SK-N-MC (cell line): ENCODE measurements around the gene CLMP.
"Not testable (repeated sequence)": the region's sequence is repeated elsewhere in the genome, so short reads cannot be mapped to it uniquely, and the experiment has no call there.

Source experiments
- DNase-seq: peaks from one replicate; pipeline ENCODE4 v3.0.0-alpha.2; 2011; ENCODE audit warnings: low read depth, low spot score
- H3K27ac ChIP-seq: fragments of 200-600 bp; sonication (generic); 2 replicates; pipeline ENCODE4 v1.5.1; 2016; ENCODE audit warnings: mixed run types
- H3K36me3 ChIP-seq: fragments of 200-600 bp; sonication (generic); 2 replicates; pipeline ENCODE4 v1.6.1; 2017; ENCODE audit warnings: antibody characterized with exemption, low read length, mixed read lengths; ENCODE audit not compliant: insufficient read depth
- H3K4me3 ChIP-seq: fragments of 200-600 bp; sonication (generic); 2 replicates; pipeline ENCODE4 v1.5.1; 2016
- H3K9ac ChIP-seq: fragments of 200-600 bp; sonication (generic); 2 replicates; pipeline ENCODE4 v1.8.0; 2017; ENCODE audit warnings: mixed run types, mixed read lengths; ENCODE audit not compliant: insufficient read length
- H3K9me3 ChIP-seq: fragments of 200-600 bp; sonication (generic); 2 replicates; pipeline ENCODE4 v1.6.1; 2017; ENCODE audit warnings: low read depth, mild to moderate bottlenecking, antibody characterized with exemption, low read length, moderate library complexity, mixed read lengths
- EZH2 ChIP-seq: fragments of 200-600 bp; sonication (generic); IDR thresholded peaks from one replicate; pipeline ENCODE4 v1.6.1; 2017; ENCODE audit warnings: antibody characterized with exemption
- FOXP2 ChIP-seq: optimal IDR thresholded peaks from 2 replicates; pipeline ENCODE3; 2011; ENCODE audit warnings: mild to moderate bottlenecking, moderate library complexity; ENCODE audit not compliant: insufficient read depth; ENCODE audit errors: extremely low read length, control extremely low read depth
- POLR2AphosphoS5 ChIP-seq: IDR thresholded peaks from 2 replicates; pipeline ENCODE4 v1.6.1; 2012; ENCODE audit warnings: mild to moderate bottlenecking, low read depth, low read length, borderline replicate concordance

The CLMP gene

GRCh38 chr11:123159183-123159857, 35.7 kb downstream of the CLMP start:
- TF ChIP-seq POLR2AphosphoS5 (no peak), EZH2 (no peak), FOXP2 (no peak)
- H3K36me3 ChIP-seq, result peaks cover 33% of the 10 kb centered on the region
- peak overlapping the region; percentile 21; the same call in 1 of the 2 replicates for H3K27ac ChIP-seq
- no peak overlapping the region for H3K4me3 ChIP-seq
- no peak for DNase-seq
- no peak overlapping the region for H3K9ac ChIP-seq
- peaks cover 4% of the 10 kb centered on the region; the same call in 1 of the 2 replicates for H3K9me3 ChIP-seq

GRCh38 chr11:123158033-123159003, 36.7 kb downstream of the CLMP start:
- H3K27ac ChIP-seq, result peak overlapping the region; percentile 8; the same call in 1 of the 2 replicates
- H3K36me3 ChIP-seq, result peaks cover 33% of the 10 kb centered on the region
- H3K4me3 ChIP-seq, result no peak overlapping the region
- H3K9ac ChIP-seq, result no peak overlapping the region
- peaks cover 4% of the 10 kb centered on the region; the same call in 1 of the 2 replicates for H3K9me3 ChIP-seq
- no peak for DNase-seq
- TF ChIP-seq EZH2 (no peak), POLR2AphosphoS5 (no peak)

- H3K27ac ChIP-seq, result no peak overlapping the region
- H3K4me3 ChIP-seq, result no peak overlapping the region
- DNase-seq, result no peak
- TF ChIP-seq FOXP2, result no peak
- no peak for TF ChIP-seq POLR2AphosphoS5
- TF ChIP-seq EZH2, result no peak
- peaks cover 37% of the 10 kb centered on the region for H3K36me3 ChIP-seq
- H3K9me3 ChIP-seq, result peaks cover 4% of the 10 kb centered on the region; the same call in 1 of the 2 replicates
- H3K9ac ChIP-seq, result no peak overlapping the region
Observed at GRCh38 chr11:123152951-123153350, 42.1 kb downstream of the CLMP start.

GRCh38 chr11:123152346-123152745, 42.7 kb downstream of the CLMP start:
- H3K4me3 ChIP-seq, DNase-seq, H3K9ac ChIP-seq, H3K9me3 ChIP-seq, H3K27ac ChIP-seq: not testable (repeated sequence)
- peaks cover 38% of the 10 kb centered on the region for H3K36me3 ChIP-seq

GRCh38 chr11:123151796-123152195, 43.3 kb downstream of the CLMP start:
- 0 out of 2 replicates have a peak overlapping the region, but pooled peaks have one; percentile 28 for H3K27ac ChIP-seq
- TF ChIP-seq FOXP2, result no peak
- no peak for TF ChIP-seq EZH2
- TF ChIP-seq POLR2AphosphoS5, result no peak
- peaks cover 33% of the 10 kb centered on the region for H3K36me3 ChIP-seq
- no peak overlapping the region for H3K4me3 ChIP-seq
- no peak for DNase-seq
- peaks cover 3% of the 10 kb centered on the region; the same call in 1 of the 2 replicates for H3K9me3 ChIP-seq
- H3K9ac ChIP-seq, result no peak overlapping the region

DNA sequence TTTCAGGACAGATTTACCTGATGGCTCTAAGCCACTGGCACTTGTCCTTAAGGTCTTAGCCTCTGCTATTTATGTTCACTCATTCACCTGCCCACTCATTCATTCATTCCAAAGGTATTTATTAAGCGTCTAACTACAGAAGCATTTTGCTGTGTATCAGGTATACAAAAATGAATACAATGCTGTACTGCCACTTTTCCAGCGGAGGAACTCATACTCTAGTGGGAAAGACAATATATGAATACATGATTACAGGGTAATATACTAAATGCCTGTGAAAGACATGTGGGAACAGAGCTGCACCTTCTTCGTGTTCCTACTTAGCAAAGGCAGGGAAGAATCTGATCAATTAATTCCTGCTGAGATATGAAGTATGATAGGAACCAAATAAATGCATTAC, 43.7 kb downstream of the CLMP start:
- H3K9ac ChIP-seq, result no peak overlapping the region
- no peaks in the 10 kb centered on the region for H3K9me3 ChIP-seq
- no peak overlapping the region for H3K4me3 ChIP-seq
- peak overlapping the region; percentile 67 for H3K27ac ChIP-seq
- DNase-seq, result no peak
- TF ChIP-seq POLR2AphosphoS5 (no peak), FOXP2 (no peak), EZH2 (no peak)
- peaks cover 29% of the 10 kb centered on the region for H3K36me3 ChIP-seq

DNA sequence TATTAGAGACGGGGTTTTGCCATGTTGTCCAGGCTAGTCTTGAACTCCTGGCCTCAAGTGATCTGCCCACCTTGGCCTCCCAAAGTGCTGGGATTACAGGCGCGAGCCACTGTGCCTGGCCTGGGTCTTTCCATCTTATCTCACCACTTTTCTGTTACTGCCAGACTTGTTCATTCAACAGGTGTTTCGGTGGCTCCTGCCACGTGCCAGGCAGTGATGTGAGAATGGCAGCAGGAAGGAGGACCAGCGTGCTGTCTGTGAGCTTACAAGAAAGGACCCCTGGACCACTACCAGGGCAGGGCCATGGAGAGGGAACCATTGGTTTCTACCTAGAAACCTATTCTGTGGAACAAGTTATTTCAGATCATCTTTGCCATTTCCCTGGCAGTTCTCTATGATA, 44.2 kb downstream of the CLMP start:
- no peak overlapping the region for H3K9ac ChIP-seq
- H3K36me3 ChIP-seq, result peaks cover 24% of the 10 kb centered on the region
- H3K4me3 ChIP-seq, result no peak overlapping the region
- TF ChIP-seq FOXP2 (no peak), POLR2AphosphoS5 (no peak), EZH2 (no peak)
- H3K9me3 ChIP-seq, result no peaks in the 10 kb centered on the region
- H3K27ac ChIP-seq, result peak overlapping the region; percentile 67
- no peak for DNase-seq

DNA sequence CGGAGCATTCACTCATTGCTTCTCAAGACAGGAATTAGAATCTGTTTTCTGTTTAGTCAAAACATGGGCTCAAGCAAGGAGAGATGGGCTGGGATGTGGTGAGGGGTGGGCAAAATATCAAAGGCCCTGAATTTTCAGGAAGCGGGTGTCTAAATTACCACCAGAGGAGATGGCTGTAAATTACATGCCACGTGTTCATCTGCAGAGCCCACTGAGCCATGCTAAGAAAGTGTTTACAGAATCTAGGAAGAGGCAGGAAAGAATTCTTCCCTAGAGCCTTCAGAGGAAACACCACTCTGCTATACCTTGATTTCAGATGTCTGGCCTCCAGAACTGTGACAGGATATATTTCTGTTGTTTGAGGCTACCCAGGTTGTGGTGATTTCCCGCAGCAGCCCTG, 46.1 kb downstream of the CLMP start:
- H3K27ac ChIP-seq, result no peak overlapping the region
- peaks cover 19% of the 10 kb centered on the region for H3K36me3 ChIP-seq

More for the DNA sequence above, 46.1 kb downstream of the CLMP start:
- Histone ChIP-seq H3K9me3 (no peaks in the 10 kb centered on the region), H3K4me3 (no peak overlapping the region), H3K9ac (no peak overlapping the region)
- TF ChIP-seq POLR2AphosphoS5, result no peak
- no peak for TF ChIP-seq EZH2
- no peak for TF ChIP-seq FOXP2
- no peak for DNase-seq
